ENCODE results near the gene TPM3.

Gene TPM3

DNA sequence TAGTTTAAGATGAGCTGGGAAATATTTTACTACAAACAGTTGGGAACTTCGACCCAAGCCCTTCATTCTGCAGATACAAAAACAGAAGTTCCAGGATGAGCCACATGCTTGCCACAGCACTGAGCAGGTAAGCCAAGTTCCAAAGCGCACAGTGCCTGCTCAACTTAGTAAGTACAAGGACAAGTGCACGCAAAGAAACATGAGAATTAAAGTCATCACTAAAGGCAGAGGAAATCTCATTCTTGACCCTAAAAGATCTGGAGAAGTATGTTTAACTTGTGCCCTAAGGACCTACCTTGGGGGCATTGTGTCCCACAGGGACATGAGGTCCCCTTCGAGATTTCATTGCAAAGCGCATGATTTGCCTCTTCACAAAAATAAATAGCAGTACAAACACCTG, 27.6 kb upstream of the TPM3 start:
- Histone ChIP-seq H3K4me1 (ENCODE audit: insufficient read depth, poor library complexity, severe bottlenecking) (peaks cover 23% of the 10 kb centered on the region), H3K27ac (ENCODE audit: poor library complexity, severe bottlenecking) (peak overlapping the region; percentile 80), H3K36me3 (ENCODE audit: low read depth) (peaks cover 64% of the 10 kb centered on the region), H3K27me3 (ENCODE audit: insufficient read depth, poor library complexity, severe bottlenecking) (no peaks in the 10 kb centered on the region), H3K9me3 (ENCODE audit: severe bottlenecking) (no peaks in the 10 kb centered on the region), H3K4me3 (ENCODE audit: severe bottlenecking) (peak overlapping the region; percentile 81)
- no peak for TF ChIP-seq CTCF (IDR thresholded peaks at IDR 0.05; ENCODE audit: poor library complexity, severe bottlenecking)
- DNase-seq (ENCODE audit: low spot score) (no peak), ATAC-seq (ENCODE audit: low read depth) (no peak)

GRCh38 chr1:154218545-154218944, 26.6 kb upstream of the TPM3 start:
- H3K9me3 ChIP-seq (ENCODE audit: severe bottlenecking) = no peaks in the 10 kb centered on the region
- H3K4me3 ChIP-seq (ENCODE audit: severe bottlenecking) = no peak overlapping the region
- TF ChIP-seq CTCF (IDR thresholded peaks at IDR 0.05; ENCODE audit: poor library complexity, severe bottlenecking) = no peak
- ATAC-seq (ENCODE audit: low read depth) (no peak), DNase-seq (ENCODE audit: low spot score) (no peak)
- H3K36me3 ChIP-seq (ENCODE audit: low read depth) = peaks cover 65% of the 10 kb centered on the region
- H3K27ac ChIP-seq (ENCODE audit: poor library complexity, severe bottlenecking) = no peak overlapping the region
- H3K4me1 ChIP-seq (ENCODE audit: insufficient read depth, poor library complexity, severe bottlenecking) = peaks cover 31% of the 10 kb centered on the region
- no peaks in the 10 kb centered on the region for H3K27me3 ChIP-seq (ENCODE audit: insufficient read depth, poor library complexity, severe bottlenecking)

GRCh38 chr1:154213274-154213673, 21.4 kb upstream of the TPM3 start:
- no peak for TF ChIP-seq CTCF (IDR thresholded peaks at IDR 0.05; ENCODE audit: poor library complexity, severe bottlenecking)
- Histone ChIP-seq H3K9me3 (ENCODE audit: severe bottlenecking) (no peaks in the 10 kb centered on the region), H3K36me3 (ENCODE audit: low read depth) (peaks cover 86% of the 10 kb centered on the region), H3K27ac (ENCODE audit: poor library complexity, severe bottlenecking) (no peak overlapping the region), H3K4me1 (ENCODE audit: insufficient read depth, poor library complexity, severe bottlenecking) (peaks cover 14% of the 10 kb centered on the region), H3K4me3 (ENCODE audit: severe bottlenecking) (no peak overlapping the region), H3K27me3 (ENCODE audit: insufficient read depth, poor library complexity, severe bottlenecking) (no peaks in the 10 kb centered on the region)
- ATAC-seq (ENCODE audit: low read depth) (peak; percentile 91), DNase-seq (ENCODE audit: low spot score) (no peak)

GRCh38 chr1:154212083-154212482, 20.2 kb upstream of the TPM3 start:
- peaks cover 12% of the 10 kb centered on the region for H3K4me1 ChIP-seq (ENCODE audit: insufficient read depth, poor library complexity, severe bottlenecking)
- no peak for TF ChIP-seq CTCF (IDR thresholded peaks at IDR 0.05; ENCODE audit: poor library complexity, severe bottlenecking)
- ATAC-seq (ENCODE audit: low read depth) = no peak

GRCh38 chr1:154208677-154209388, 16.9 kb upstream of the TPM3 start:
- H3K4me3 ChIP-seq (ENCODE audit: severe bottlenecking) = no peak overlapping the region
- peaks cover 6% of the 10 kb centered on the region for H3K4me1 ChIP-seq (ENCODE audit: insufficient read depth, poor library complexity, severe bottlenecking)
- DNase-seq (ENCODE audit: low spot score) = no peak
- no peaks in the 10 kb centered on the region for H3K27me3 ChIP-seq (ENCODE audit: insufficient read depth, poor library complexity, severe bottlenecking)
- TF ChIP-seq CTCF (IDR thresholded peaks at IDR 0.05; ENCODE audit: poor library complexity, severe bottlenecking) = no peak
- peaks cover 72% of the 10 kb centered on the region for H3K36me3 ChIP-seq (ENCODE audit: low read depth)
- no peak for ATAC-seq (ENCODE audit: low read depth)
- no peaks in the 10 kb centered on the region for H3K9me3 ChIP-seq (ENCODE audit: severe bottlenecking)
- no peak overlapping the region for H3K27ac ChIP-seq (ENCODE audit: poor library complexity, severe bottlenecking)

More at GRCh38 chr1:154212083-154212482, 20.2 kb upstream of the TPM3 start:
- no peak overlapping the region for H3K4me3 ChIP-seq (ENCODE audit: severe bottlenecking)
- no peaks in the 10 kb centered on the region for H3K27me3 ChIP-seq (ENCODE audit: insufficient read depth, poor library complexity, severe bottlenecking)
- peaks cover 86% of the 10 kb centered on the region for H3K36me3 ChIP-seq (ENCODE audit: low read depth)
- no peaks in the 10 kb centered on the region for H3K9me3 ChIP-seq (ENCODE audit: severe bottlenecking)
- H3K27ac ChIP-seq (ENCODE audit: poor library complexity, severe bottlenecking) = no peak overlapping the region
- DNase-seq (ENCODE audit: low spot score) = no peak

All from RWPE2 (cell line).